SU-DHL-6 (cell line): ENCODE results near the gene SNX8.

Experiments used
- EZH2phosphoT487 ChIP-seq: fragments of 200-600 bp; sonication (generic), shearing (Covaris generic); conservative IDR thresholded peaks from 2 replicates; pipeline ENCODE4 v1.6.1; 2018; ENCODE audit warnings: mild to moderate bottlenecking, antibody characterized with exemption, low read length, moderate library complexity, mixed read lengths
- TF ChIP-seq, protein P1 (sequence below): fragments of 200-600 bp; sonication (generic); IDR thresholded peaks from one replicate; pipeline ENCODE4 v1.5.1; 2017; ENCODE audit warnings: antibody characterized with exemption, mild to moderate bottlenecking, low read length, moderate library complexity; ENCODE audit not compliant: insufficient read depth, poor library complexity, severe bottlenecking

GRCh38 chr7:2222516-2222915, 91.7 kb downstream of the SNX8 start:
- TF ChIP-seq, protein P1, sequence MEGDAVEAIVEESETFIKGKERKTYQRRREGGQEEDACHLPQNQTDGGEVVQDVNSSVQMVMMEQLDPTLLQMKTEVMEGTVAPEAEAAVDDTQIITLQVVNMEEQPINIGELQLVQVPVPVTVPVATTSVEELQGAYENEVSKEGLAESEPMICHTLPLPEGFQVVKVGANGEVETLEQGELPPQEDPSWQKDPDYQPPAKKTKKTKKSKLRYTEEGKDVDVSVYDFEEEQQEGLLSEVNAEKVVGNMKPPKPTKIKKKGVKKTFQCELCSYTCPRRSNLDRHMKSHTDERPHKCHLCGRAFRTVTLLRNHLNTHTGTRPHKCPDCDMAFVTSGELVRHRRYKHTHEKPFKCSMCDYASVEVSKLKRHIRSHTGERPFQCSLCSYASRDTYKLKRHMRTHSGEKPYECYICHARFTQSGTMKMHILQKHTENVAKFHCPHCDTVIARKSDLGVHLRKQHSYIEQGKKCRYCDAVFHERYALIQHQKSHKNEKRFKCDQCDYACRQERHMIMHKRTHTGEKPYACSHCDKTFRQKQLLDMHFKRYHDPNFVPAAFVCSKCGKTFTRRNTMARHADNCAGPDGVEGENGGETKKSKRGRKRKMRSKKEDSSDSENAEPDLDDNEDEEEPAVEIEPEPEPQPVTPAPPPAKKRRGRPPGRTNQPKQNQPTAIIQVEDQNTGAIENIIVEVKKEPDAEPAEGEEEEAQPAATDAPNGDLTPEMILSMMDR, result no peak
- no peak for TF ChIP-seq EZH2phosphoT487
